Fibroblast of mammary gland (primary cell): Measurements from ENCODE around the gene WDR27.

Source experiments
- DNase-seq: peaks from one replicate; pipeline ENCODE4 v3.0.0-alpha.2; 2010; ENCODE audit warnings: low read depth
- H3K4me3 ChIP-seq: 2 replicates; pipeline ENCODE4 v1.5.1; 2011; ENCODE audit warnings: low read depth, mild to moderate bottlenecking, low read length, moderate library complexity; ENCODE audit not compliant: control insufficient read depth
- TF ChIP-seq, protein P1 (sequence below): conservative IDR thresholded peaks from 2 replicates; pipeline ENCODE4 v1.5.1; 2011; ENCODE audit warnings: low read depth, low read length, inconsistent platforms; ENCODE audit not compliant: control insufficient read depth, insufficient read depth

Gene WDR27

DNA sequence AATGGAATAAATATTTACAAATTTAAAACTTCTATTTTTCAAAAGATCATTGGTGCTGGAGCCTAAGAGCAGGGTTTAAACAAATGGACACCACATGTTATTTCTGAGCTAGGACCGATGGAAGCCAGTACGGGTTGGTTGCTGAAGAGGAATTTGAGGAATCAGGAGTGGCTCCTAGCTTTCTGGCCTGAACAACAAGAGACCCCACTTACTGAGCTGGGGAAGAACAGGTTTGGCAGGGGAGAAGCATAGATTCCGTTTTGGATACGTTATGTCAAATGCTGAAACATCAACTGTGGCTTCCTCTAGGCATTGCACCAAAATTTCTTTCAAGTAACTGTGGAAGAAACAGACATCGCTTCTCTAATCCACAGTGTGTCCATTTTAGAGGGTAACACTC is 6.7 kb downstream of the WDR27 start:
- DNase-seq, result no peak
- no peak overlapping the region for H3K4me3 ChIP-seq
- TF ChIP-seq, protein P1, sequence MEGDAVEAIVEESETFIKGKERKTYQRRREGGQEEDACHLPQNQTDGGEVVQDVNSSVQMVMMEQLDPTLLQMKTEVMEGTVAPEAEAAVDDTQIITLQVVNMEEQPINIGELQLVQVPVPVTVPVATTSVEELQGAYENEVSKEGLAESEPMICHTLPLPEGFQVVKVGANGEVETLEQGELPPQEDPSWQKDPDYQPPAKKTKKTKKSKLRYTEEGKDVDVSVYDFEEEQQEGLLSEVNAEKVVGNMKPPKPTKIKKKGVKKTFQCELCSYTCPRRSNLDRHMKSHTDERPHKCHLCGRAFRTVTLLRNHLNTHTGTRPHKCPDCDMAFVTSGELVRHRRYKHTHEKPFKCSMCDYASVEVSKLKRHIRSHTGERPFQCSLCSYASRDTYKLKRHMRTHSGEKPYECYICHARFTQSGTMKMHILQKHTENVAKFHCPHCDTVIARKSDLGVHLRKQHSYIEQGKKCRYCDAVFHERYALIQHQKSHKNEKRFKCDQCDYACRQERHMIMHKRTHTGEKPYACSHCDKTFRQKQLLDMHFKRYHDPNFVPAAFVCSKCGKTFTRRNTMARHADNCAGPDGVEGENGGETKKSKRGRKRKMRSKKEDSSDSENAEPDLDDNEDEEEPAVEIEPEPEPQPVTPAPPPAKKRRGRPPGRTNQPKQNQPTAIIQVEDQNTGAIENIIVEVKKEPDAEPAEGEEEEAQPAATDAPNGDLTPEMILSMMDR, result no peak

DNA sequence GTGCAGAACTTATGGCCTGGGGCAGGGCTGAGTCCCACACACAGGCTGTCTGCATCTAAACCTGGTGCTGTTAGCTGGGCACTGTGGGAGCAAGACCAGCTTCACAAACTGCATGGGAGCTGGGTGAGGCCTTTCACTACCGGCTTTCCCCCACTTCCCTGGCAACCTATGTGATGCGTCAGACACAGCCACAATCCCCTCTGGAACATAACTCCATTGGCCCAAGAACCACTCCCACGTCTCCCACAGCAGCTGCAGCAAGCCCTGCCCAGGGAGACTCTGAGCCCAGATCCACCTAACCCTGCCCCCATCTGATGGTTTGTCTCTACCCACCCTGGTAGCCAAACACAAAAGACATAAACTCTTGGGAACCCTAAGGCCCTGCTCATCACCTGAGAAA is 9.3 kb downstream of the WDR27 start:
- H3K4me3 ChIP-seq, result no peak overlapping the region
- TF ChIP-seq, protein P1, result no peak
- DNase-seq, result peak; percentile 75

DNA sequence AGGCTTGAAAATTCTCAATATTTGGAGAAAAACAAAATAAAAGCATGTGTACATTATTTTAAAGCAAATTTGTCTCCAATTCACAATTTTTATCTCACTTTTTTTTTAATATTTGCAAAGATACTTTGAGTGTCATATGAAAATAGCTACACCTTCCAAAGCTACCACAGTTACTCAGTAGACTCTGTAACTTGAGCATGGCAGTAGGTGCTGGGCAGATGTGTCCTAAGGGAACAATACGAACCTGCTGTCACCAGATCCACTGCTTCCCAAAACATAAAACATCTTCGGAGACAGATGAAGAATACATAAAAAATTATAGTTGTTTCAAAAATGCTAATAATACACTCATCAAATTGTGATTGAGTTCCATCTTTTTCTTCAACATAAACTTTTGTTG is 10.6 kb downstream of the WDR27 start:
- no peak for DNase-seq
- H3K4me3 ChIP-seq, result no peak overlapping the region
- TF ChIP-seq, protein P1, result no peak

- TF ChIP-seq, protein P1, result no peak
- H3K4me3 ChIP-seq, result no peak overlapping the region
- peak; percentile 96 for DNase-seq
These were observed 12.5 kb downstream of the WDR27 start for GRCh38 chr6:169689287-169689686.

GRCh38 chr6:169685860-169686259 is 16.0 kb downstream of the WDR27 start:
- TF ChIP-seq, protein P1, result no peak

DNA sequence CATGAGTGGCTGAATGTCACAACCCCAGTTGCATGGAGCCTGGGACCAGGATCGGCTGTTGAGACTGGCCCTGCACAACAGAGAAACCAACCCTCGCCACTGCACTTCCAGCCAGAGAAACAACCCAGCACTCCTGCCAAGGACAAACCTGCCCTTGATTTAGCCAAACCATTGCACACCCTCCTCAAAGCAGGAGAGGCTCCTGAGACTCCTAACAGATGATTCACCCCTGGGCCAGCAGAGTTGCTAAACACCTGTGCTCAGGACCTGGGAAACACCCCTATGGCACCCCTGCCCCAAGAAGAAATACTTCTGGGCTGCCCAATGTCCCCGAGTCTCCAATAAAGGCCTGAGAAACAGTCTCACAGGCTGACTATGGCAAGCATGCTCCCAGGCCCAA is 17.8 kb downstream of the WDR27 start:
- no peak for DNase-seq
- TF ChIP-seq, protein P1, result no peak

More at GRCh38 chr6:169685860-169686259, 16.0 kb downstream of the WDR27 start:
- no peak for DNase-seq
- no peak overlapping the region for H3K4me3 ChIP-seq

GRCh38 chr6:169678342-169678741 is 23.5 kb downstream of the WDR27 start:
- no peak for DNase-seq
- TF ChIP-seq, protein P1, result no peak
- H3K4me3 ChIP-seq, result no peak overlapping the region

More for the DNA sequence above, 17.8 kb downstream of the WDR27 start:
- H3K4me3 ChIP-seq, result no peak overlapping the region
